WERI-Rb-1 (cell line): Measurements from ENCODE around the gene C20orf204.
A peak's percentile ranks its signal among the peaks of the same experiment; 100 is the strongest.

Source experiments
- DNase-seq: peaks from one replicate; pipeline ENCODE4 v3.0.0-alpha.2; 2020
- H3K27ac ChIP-seq: fragments of 250-450 bp; sonication (Bioruptor Pico); 2 replicates; pipeline ENCODE4 v1.5.1; 2020; ENCODE audit warnings: mild to moderate bottlenecking, moderate library complexity
- H3K27me3 ChIP-seq: fragments of 250-450 bp; sonication (Bioruptor Pico); 2 replicates; pipeline ENCODE4 v1.5.1; 2021; ENCODE audit warnings: mild to moderate bottlenecking, low read depth, moderate library complexity; ENCODE audit not compliant: insufficient read depth, severe bottlenecking
- H3K36me3 ChIP-seq: fragments of 250-450 bp; sonication (Bioruptor Pico); 2 replicates; pipeline ENCODE4 v1.5.1; 2020; ENCODE audit warnings: mild to moderate bottlenecking, moderate library complexity
- H3K4me3 ChIP-seq: 2 replicates; pipeline ENCODE4 v1.5.1; 2011; ENCODE audit warnings: low read depth, mild to moderate bottlenecking, control low read depth, low read length
- H3K9me3 ChIP-seq: fragments of 250-450 bp; sonication (Bioruptor Pico); 2 replicates; pipeline ENCODE4 v1.5.1; 2021; ENCODE audit warnings: mild to moderate bottlenecking, moderate library complexity; ENCODE audit not compliant: severe bottlenecking
- TF ChIP-seq, protein P1 (sequence below): IDR thresholded peaks from 2 replicates; pipeline ENCODE4 v1.5.1; 2011; ENCODE audit warnings: low read depth, mild to moderate bottlenecking, control low read depth, inconsistent platforms, low read length

C20orf204 gene

DNA sequence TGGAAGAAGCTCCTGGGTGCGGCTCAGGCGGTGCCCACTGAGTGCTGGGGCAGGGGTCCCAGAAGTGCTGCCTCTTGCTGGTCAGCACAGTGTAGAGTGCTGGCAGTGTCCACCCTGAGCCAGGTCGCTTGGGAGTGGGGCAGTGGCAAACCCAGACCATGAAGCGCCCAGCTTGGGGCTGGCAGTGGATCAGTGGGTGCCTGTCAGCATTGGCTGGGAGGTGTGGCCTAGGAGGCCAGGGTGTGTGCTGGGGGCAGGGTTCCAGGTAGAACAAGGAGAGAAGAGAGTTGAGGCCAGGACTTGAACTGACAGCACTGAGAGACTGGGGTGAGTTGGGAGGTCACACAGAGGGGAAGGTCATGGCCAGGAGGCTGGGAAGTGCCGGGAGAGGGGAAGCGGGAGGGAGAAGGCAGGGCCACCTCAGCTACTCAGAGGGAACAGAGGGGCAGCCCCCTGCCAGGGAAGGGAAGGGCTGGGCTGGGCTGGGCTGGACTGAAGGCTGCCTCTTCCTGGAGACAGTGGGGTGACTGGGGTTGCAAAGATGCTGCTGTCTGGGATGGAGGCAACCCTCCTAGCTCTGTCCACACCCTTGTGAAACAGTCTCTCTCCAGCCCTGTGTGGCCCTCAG is 31.1 kb downstream of the C20orf204 start:
- Histone ChIP-seq H3K36me3 (no peaks in the 10 kb centered on the region), H3K9me3 (no peaks in the 10 kb centered on the region), H3K27me3 (no peaks in the 10 kb centered on the region), H3K27ac (no peak overlapping the region), H3K4me3 (no peak overlapping the region)
- TF ChIP-seq, protein P1, sequence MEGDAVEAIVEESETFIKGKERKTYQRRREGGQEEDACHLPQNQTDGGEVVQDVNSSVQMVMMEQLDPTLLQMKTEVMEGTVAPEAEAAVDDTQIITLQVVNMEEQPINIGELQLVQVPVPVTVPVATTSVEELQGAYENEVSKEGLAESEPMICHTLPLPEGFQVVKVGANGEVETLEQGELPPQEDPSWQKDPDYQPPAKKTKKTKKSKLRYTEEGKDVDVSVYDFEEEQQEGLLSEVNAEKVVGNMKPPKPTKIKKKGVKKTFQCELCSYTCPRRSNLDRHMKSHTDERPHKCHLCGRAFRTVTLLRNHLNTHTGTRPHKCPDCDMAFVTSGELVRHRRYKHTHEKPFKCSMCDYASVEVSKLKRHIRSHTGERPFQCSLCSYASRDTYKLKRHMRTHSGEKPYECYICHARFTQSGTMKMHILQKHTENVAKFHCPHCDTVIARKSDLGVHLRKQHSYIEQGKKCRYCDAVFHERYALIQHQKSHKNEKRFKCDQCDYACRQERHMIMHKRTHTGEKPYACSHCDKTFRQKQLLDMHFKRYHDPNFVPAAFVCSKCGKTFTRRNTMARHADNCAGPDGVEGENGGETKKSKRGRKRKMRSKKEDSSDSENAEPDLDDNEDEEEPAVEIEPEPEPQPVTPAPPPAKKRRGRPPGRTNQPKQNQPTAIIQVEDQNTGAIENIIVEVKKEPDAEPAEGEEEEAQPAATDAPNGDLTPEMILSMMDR: no peak
- DNase-seq: no peak

DNA sequence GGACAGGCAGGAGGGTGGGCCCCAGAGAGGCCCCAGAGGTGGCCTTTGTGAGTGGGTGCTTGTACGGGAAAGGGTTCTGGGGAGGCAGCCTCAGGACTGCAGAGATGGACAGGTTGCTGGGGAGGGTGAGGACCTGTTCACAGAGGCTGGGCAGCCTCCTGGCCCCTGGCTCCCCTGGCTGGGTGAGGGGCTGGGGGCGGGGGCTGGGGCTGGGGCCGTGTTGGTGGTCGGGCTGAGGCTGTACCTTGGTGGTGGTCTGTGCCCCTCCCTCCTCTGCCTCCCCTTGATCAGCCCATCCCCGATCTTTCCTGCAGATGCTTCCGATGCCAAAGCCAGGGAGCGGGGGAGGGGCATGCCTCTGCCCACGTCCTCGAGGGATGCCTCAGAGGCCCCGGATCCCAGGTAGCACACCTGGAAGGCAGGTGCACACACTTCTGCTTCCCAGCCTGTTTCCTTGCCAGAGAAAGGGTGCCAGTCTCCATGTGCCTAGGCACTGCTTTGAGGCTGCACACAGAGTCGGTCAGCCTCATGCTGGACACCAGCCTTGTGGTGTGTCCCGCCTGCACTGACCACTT is 31.8 kb downstream of the C20orf204 start:
- Histone ChIP-seq H3K27ac (no peak overlapping the region), H3K4me3 (no peak overlapping the region), H3K9me3 (no peaks in the 10 kb centered on the region), H3K27me3 (no peaks in the 10 kb centered on the region), H3K36me3 (no peaks in the 10 kb centered on the region)
- TF ChIP-seq, protein P1: no peak
- DNase-seq: no peak

DNA sequence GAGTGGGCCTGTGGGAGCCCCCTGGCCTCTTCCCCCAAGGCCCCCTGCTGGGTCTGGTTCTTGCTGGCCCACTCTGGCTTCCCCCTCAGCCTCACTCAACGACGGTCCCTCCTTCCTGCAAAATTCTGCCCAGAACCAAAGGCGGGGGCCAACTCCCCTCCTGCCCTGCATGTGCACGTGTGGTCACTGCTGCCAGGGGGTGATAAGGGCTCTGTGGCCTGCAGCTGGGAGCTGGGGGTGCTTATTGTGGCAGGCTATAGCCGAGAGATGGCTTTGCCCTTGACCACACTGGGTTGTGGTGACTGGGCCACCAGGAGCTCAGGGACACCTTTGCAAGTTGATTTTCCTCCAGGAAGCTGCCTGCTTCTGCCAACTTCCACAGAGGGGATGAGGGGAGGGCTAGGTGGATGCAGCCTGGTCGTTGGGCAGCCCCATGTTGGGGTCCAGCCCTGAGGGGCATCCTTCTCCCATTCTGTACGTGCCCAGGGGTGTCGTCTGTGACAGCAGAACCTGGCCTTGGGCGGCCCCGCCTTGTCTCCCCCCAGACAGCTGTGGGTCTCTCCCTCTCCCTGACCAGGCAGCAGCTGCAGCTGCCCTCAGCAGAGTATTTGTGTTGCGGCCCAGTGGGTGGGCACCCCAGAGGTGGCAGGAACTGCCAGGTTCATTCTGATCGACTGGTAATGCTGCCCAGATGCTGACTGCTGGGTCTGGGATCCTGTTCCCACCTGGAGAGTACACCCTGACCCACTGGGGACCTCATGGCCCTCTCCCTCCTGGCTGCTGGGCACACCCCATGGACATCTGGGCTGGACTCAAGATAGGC is 32.6 kb downstream of the C20orf204 start:
- no peak for DNase-seq
- no peaks in the 10 kb centered on the region for H3K9me3 ChIP-seq
- no peak overlapping the region for H3K4me3 ChIP-seq
- no peak overlapping the region for H3K27ac ChIP-seq
- no peaks in the 10 kb centered on the region for H3K36me3 ChIP-seq
- H3K27me3 ChIP-seq: no peaks in the 10 kb centered on the region
- TF ChIP-seq, protein P1: no peak

DNA sequence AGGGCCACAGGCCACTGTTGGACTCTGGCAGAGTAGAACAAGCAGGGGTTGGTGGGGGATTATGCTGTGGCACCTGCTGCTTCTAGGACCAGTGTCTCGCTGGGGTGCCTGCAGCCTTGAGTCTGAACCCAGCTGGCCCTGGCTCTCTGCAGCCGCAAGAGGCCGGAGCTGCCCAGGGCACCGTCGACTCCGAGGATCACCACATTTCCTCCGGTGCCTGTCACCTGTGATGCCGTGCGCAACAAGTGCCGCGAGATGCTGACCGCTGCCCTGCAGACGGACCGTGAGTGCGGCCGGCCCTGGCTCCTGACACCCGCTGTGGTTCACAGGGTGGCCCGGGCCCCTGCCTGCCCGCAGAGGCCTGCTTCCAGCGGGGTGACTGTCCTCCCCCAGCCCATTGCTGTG is 33.2 kb downstream of the C20orf204 start:
- H3K9me3 ChIP-seq: no peaks in the 10 kb centered on the region
- H3K27ac ChIP-seq: no peak overlapping the region

DNA sequence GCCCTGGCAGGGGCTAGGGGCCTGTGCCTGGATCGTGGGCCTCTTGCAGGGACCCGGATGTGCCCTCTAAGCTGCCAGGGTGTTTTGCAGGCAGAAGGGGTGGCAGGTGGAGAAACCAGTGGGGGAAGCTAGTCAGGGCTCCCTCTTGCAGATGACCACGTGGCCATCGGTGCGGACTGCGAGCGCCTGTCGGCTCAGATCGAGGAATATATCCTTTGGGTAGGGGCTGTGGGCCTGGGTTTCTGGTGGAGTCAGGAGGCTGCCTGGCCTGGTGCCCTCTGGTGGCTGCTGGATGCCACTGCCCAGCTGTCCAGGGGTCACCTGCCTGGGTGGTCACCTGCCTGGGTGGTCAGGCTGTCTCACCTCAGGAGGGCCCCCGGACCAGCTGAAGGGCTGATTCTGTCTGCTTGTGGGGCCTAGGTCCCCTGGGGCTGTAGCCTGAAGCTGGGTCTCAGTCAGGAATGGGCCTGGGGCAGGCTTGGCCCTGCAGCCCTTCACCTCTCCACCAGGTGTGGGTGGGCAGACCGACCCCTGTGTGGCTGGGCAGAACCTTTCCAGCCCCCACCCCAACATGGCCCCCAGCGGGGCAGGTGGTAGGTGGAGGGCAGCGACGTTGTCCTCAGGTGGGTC is 33.7 kb downstream of the C20orf204 start:
- H3K27me3 ChIP-seq: no peaks in the 10 kb centered on the region
- TF ChIP-seq, protein P1: peak; percentile 87
- H3K27ac ChIP-seq: no peak overlapping the region
- peak; percentile 53 for DNase-seq
- H3K4me3 ChIP-seq: no peak overlapping the region
- no peaks in the 10 kb centered on the region for H3K36me3 ChIP-seq
- no peaks in the 10 kb centered on the region for H3K9me3 ChIP-seq

More for the DNA sequence above, 33.2 kb downstream of the C20orf204 start:
- no peak overlapping the region for H3K4me3 ChIP-seq
- H3K27me3 ChIP-seq: no peaks in the 10 kb centered on the region
- TF ChIP-seq, protein P1: no peak
- H3K36me3 ChIP-seq: no peaks in the 10 kb centered on the region
- DNase-seq: no peak
